Caco-2 (cell line): ENCODE data around the gene TPX2. TPM values are rescaled to one million over a fixed set of nuclear protein-coding genes. Genes with fewer than 3 reads are reported as not detected.
A peak's percentile ranks its signal among the peaks of the same experiment; 100 is the strongest.

ENCODE experiments used
- BruUV-seq: library from RNA; stranded (reverse); fragments of 400-500 nt; replicated peaks from 2 replicates; lab custom pipeline; 2021; lab: Mats Ljungman, UMichigan
- CTCF ChIA-PET: fragments of 300-600 bp; sonication (Branson Sonifier 250); formaldehyde crosslinking; loops from one replicate; lab custom pipeline; 2022; ENCODE audit warnings: antibody characterized with exemption; lab: Charles Lee
- POLR2A ChIA-PET: fragments of 300-600 bp; sonication (Branson Sonifier 250); formaldehyde crosslinking; loops from one replicate; lab custom pipeline; 2022; ENCODE audit warnings: antibody characterized with exemption; lab: Charles Lee
- DNase-seq, 2 experiments: peaks; one replicate each; pipeline versions ENCODE4 v3.0.0 to v3.0.0-alpha.2; 2020 to 2022
- H3K27me3 ChIP-seq: replicated peaks from 2 replicates; pipeline ENCODE4 v1.6.0; 2011; ENCODE audit warnings: low read length; ENCODE audit not compliant: control insufficient read depth, insufficient read depth
- H3K36me3 ChIP-seq: 2 replicates; pipeline ENCODE4 v1.5.1; 2011; ENCODE audit warnings: low read length; ENCODE audit not compliant: control insufficient read depth, insufficient read depth
- H3K4me1 ChIP-seq: fragments of 250-450 bp; sonication (Bioruptor Pico); 2 replicates; pipeline ENCODE4 v1.5.1; 2020; ENCODE audit warnings: mild to moderate bottlenecking
- H3K4me3 ChIP-seq: 2 replicates; pipeline ENCODE4 v1.5.1; 2011; ENCODE audit warnings: low read depth, mild to moderate bottlenecking, control low read depth, low read length
- H3K9me3 ChIP-seq: fragments of 250-450 bp; sonication (Bioruptor Pico); 2 replicates; pipeline ENCODE4 v1.5.1; 2020; ENCODE audit warnings: mild to moderate bottlenecking, moderate library complexity
- H3K27ac Mint-ChIP-seq: one replicate; pipeline ENCODE4 v1.8.0; 2022; ENCODE audit warnings: mixed read lengths; ENCODE audit not compliant: unreplicated experiment
- H3K27me3 Mint-ChIP-seq: one replicate; pipeline ENCODE4 v1.8.0; 2022; ENCODE audit warnings: mixed read lengths; ENCODE audit not compliant: insufficient read depth, unreplicated experiment
- H3K36me3 Mint-ChIP-seq: one replicate; pipeline ENCODE4 v1.8.0; 2022; ENCODE audit warnings: mild to moderate bottlenecking, mixed read lengths; ENCODE audit not compliant: insufficient read depth, unreplicated experiment
- H3K4me1 Mint-ChIP-seq: one replicate; pipeline ENCODE4 v1.8.0; 2022; ENCODE audit warnings: low read depth, mixed read lengths; ENCODE audit not compliant: unreplicated experiment
- H3K4me3 Mint-ChIP-seq: one replicate; pipeline ENCODE4 v1.8.0; 2022; ENCODE audit warnings: mild to moderate bottlenecking, moderate library complexity, mixed read lengths; ENCODE audit not compliant: unreplicated experiment
- H3K9me3 Mint-ChIP-seq: one replicate; pipeline ENCODE4 v1.8.0; 2022; ENCODE audit warnings: mixed read lengths; ENCODE audit not compliant: unreplicated experiment
- CTCF ChIP-seq, 2 experiments: fragments of 200-600 bp in 1 of 2; IDR thresholded peaks; 1 replicate in 1 of 2; 2 replicates in 1 of 2; pipeline versions ENCODE4 v1.5.1 to v1.8.0; 2011 to 2022; ENCODE audit warnings: antibody characterized with exemption in 1 of 2, control low read depth in 1 of 2, inconsistent platforms in 1 of 2, low read depth in 1 of 2, low read length in 1 of 2, mild to moderate bottlenecking in 1 of 2, moderate library complexity in 1 of 2; ENCODE audit not compliant: insufficient read depth in 1 of 2, severe bottlenecking in 1 of 2, unreplicated experiment in 1 of 2
- intact Hi-C: fragments of 100-400 bp; cut with micrococcal nuclease; formaldehyde crosslinking; loops from one replicate; pipeline ENCODE4 v1.10.0; 2022; ENCODE audit not compliant: unreplicated experiment
- total RNA-seq: library from RNA; stranded (reverse); gene quantifications from 2 replicates; pipeline ENCODE4 v1.2.3, GENCODE V29; 2022

The TPX2 gene
- total RNA-seq, 1 experiment from 2014 or later = 237 TPM

GRCh38 chr20:31830406-31830981 is 91.4 kb downstream of the TPX2 start:
- no peak overlapping the region for H3K4me3 ChIP-seq
- Mint-ChIP-seq H3K36me3 (no peaks in the 10 kb centered on the region), H3K9me3 (no peaks in the 10 kb centered on the region), H3K27me3 (no peaks in the 10 kb centered on the region), H3K27ac (no peak overlapping the region), H3K4me3 (no peak overlapping the region), H3K4me1 (no peaks in the 10 kb centered on the region)
- H3K9me3 ChIP-seq = no peaks in the 10 kb centered on the region
- BruUV-seq = no TSS peak
- H3K4me1 ChIP-seq = peaks cover 2% of the 10 kb centered on the region
- no peaks in the 10 kb centered on the region for H3K27me3 ChIP-seq
- DNase-seq = no peak
- intact Hi-C loops = no loop called here
- ChIA-PET CTCF (interaction anchor here (1.3 to 3.7 kb wide), 2 partner anchors 16 to 121 kb away, joined by 4 to 11 read pairs; partner anchors contain the start of gene PDRG1), POLR2A (no interaction called here)
- H3K36me3 ChIP-seq = no peaks in the 10 kb centered on the region
- no peak for TF ChIP-seq CTCF (IDR thresholded peaks at IDR 0.05; ENCODE audit: insufficient read depth in 1 of 2, low read depth in 1 of 2, low read length in 1 of 2, severe bottlenecking in 1 of 2, unreplicated experiment in 1 of 2)

GRCh38 chr20:31831211-31831610 is 92.1 kb downstream of the TPX2 start:
- BruUV-seq = no TSS peak
- intact Hi-C loops = no loop called here
- no peak overlapping the region for H3K4me3 Mint-ChIP-seq
- no peaks in the 10 kb centered on the region for H3K9me3 Mint-ChIP-seq
- no peaks in the 10 kb centered on the region for H3K27me3 Mint-ChIP-seq
- Histone ChIP-seq H3K36me3 (no peaks in the 10 kb centered on the region), H3K4me3 (no peak overlapping the region), H3K4me1 (peaks cover 9% of the 10 kb centered on the region), H3K9me3 (no peaks in the 10 kb centered on the region), H3K27me3 (no peaks in the 10 kb centered on the region)
- no peaks in the 10 kb centered on the region for H3K36me3 Mint-ChIP-seq
- H3K4me1 Mint-ChIP-seq = peaks cover 4% of the 10 kb centered on the region
- DNase-seq = no peak
- CTCF ChIA-PET = interaction anchor here (1.3 to 3.7 kb wide), 2 partner anchors 16 to 121 kb away, joined by 4 to 11 read pairs; partner anchors contain the start of gene PDRG1
- no peak overlapping the region for H3K27ac Mint-ChIP-seq
- no peak for TF ChIP-seq CTCF (IDR thresholded peaks at IDR 0.05; ENCODE audit: insufficient read depth in 1 of 2, low read depth in 1 of 2, low read length in 1 of 2, severe bottlenecking in 1 of 2, unreplicated experiment in 1 of 2)
- POLR2A ChIA-PET = no interaction called here

GRCh38 chr20:31831771-31832306 is 92.7 kb downstream of the TPX2 start:
- no peaks in the 10 kb centered on the region for H3K27me3 Mint-ChIP-seq
- no peak overlapping the region for H3K4me3 Mint-ChIP-seq
- no peaks in the 10 kb centered on the region for H3K36me3 ChIP-seq
- no peaks in the 10 kb centered on the region for H3K36me3 Mint-ChIP-seq
- H3K9me3 ChIP-seq = no peaks in the 10 kb centered on the region
- intact Hi-C loops = no loop called here
- H3K27ac Mint-ChIP-seq = no peak overlapping the region
- no peak overlapping the region for H3K4me3 ChIP-seq
- BruUV-seq = no TSS peak
- peak in 1 of 2 experiments; percentile 48 for DNase-seq
- ChIA-PET CTCF (interaction anchor here (0.6 to 3.7 kb wide), 4 partner anchors 15 to 120 kb away, joined by 3 to 11 read pairs (median 4); partner anchors contain the start of gene PDRG1), POLR2A (no interaction called here)
- H3K9me3 Mint-ChIP-seq = no peaks in the 10 kb centered on the region
- TF ChIP-seq CTCF (IDR thresholded peaks at IDR 0.05; ENCODE audit: insufficient read depth in 1 of 2, low read depth in 1 of 2, low read length in 1 of 2, severe bottlenecking in 1 of 2, unreplicated experiment in 1 of 2) = no peak
- no peaks in the 10 kb centered on the region for H3K27me3 ChIP-seq
- H3K4me1 ChIP-seq = peaks cover 13% of the 10 kb centered on the region
- H3K4me1 Mint-ChIP-seq = peaks cover 5% of the 10 kb centered on the region
